GM10847 (cell line): ENCODE results near the gene C19orf53.

Experiments
- POLR2A ChIP-seq: IDR thresholded peaks from 2 replicates; pipeline ENCODE4 v1.6.1; 2011; ENCODE audit not compliant: insufficient read length; ENCODE audit errors: extremely low read depth

The C19orf53 gene

GRCh38 chr19:13804830-13805683 lies 30.8 kb downstream of the C19orf53 start:
- no peak for TF ChIP-seq POLR2A

GRCh38 chr19:13806728-13807127 lies 32.5 kb downstream of the C19orf53 start:
- TF ChIP-seq POLR2A, result no peak

- no peak for TF ChIP-seq POLR2A
Observed at GRCh38 chr19:13807421-13808021, 33.3 kb downstream of the C19orf53 start.

- TF ChIP-seq POLR2A, result no peak
Observed at GRCh38 chr19:13808856-13809255, 34.6 kb downstream of the C19orf53 start.

GRCh38 chr19:13812544-13812943 lies 38.3 kb downstream of the C19orf53 start:
- no peak for TF ChIP-seq POLR2A

- TF ChIP-seq POLR2A, result no peak
Observed at GRCh38 chr19:13813147-13813546, 38.9 kb downstream of the C19orf53 start.

- no peak for TF ChIP-seq POLR2A
Observed at GRCh38 chr19:13814550-13814949, 40.3 kb downstream of the C19orf53 start.

GRCh38 chr19:13817018-13817614 lies 42.9 kb downstream of the C19orf53 start:
- TF ChIP-seq POLR2A, result no peak

- TF ChIP-seq POLR2A, result no peak
Observed at GRCh38 chr19:13817615-13818371, 43.5 kb downstream of the C19orf53 start.

GRCh38 chr19:13819238-13819637 lies 45.0 kb downstream of the C19orf53 start:
- no peak for TF ChIP-seq POLR2A

- no peak for TF ChIP-seq POLR2A
Observed at GRCh38 chr19:13821292-13821691, 47.0 kb downstream of the C19orf53 start.

GRCh38 chr19:13823256-13823655 lies 49.0 kb downstream of the C19orf53 start:
- TF ChIP-seq POLR2A, result no peak

- no peak for TF ChIP-seq POLR2A
Observed at GRCh38 chr19:13823901-13824300, 49.6 kb downstream of the C19orf53 start.

- TF ChIP-seq POLR2A, result no peak
Observed at GRCh38 chr19:13824703-13825102, 50.4 kb downstream of the C19orf53 start.
